Lower leg skin (tissue), 4 donors: ENCODE measurements around the gene SLCO6A1. TPM values are rescaled to one million over a fixed set of nuclear protein-coding genes. Genes with fewer than 3 reads are reported as not detected.

Experiments used
- DNase-seq, 2 donors: peaks; one replicate each; pipeline ENCODE4 v3.0.0-alpha.2; 2019; ENCODE audit warnings: low spot score in 2 of 2
- H3K4me3 ChIP-seq: fragments of 200-600 bp; sonication (generic); 2 replicates; pipeline ENCODE4 v1.5.1; 2017; ENCODE audit warnings: mild to moderate bottlenecking, low read depth; ENCODE audit not compliant: poor library complexity, severe bottlenecking
- CTCF ChIP-seq, 3 donors: fragments of 450-650 bp; IDR thresholded peaks; one replicate each; pipeline ENCODE4 v1.5.1; 2016; ENCODE audit warnings: antibody characterized with exemption in 3 of 3, mild to moderate bottlenecking in 3 of 3, moderate library complexity in 2 of 3
- WGBS, 2 donors: methylation state at CpG; one replicate each; pipeline ENCODE4 v1.1.5; 2018; 5-methylcytosine and 5-hydroxymethylcytosine counted together
- intact Hi-C: fragments of 100-400 bp; cut with DNase I; formaldehyde crosslinking; loops from one replicate; pipeline ENCODE4 v1.15.0; 2023; ENCODE audit warnings: low total_unique reads
- total RNA-seq, 4 donors: library from RNA; depleted of rRNA; stranded (reverse); fragments of >200 nt; gene quantifications; one replicate each; pipeline ENCODE4 v1.1.0, GENCODE V29; 2016

The SLCO6A1 gene
- total RNA-seq, 4 donors from 2014 or later: not detected

GRCh38 chr5:102324714-102325113 lies 174.1 kb downstream of the SLCO6A1 start:
- intact Hi-C loops: no loop called here
- no peak for DNase-seq
- 46 to 52% methylated on average over 2 of the region's 2 CpGs for WGBS, 2 donors
- H3K4me3 ChIP-seq: no peak overlapping the region
- TF ChIP-seq CTCF (IDR thresholded peaks at IDR 0.05): no peak

Other genes starting within 250 kb of the SLCO6A1 start
- gene SLCO4C1, start 202.7 kb downstream of the SLCO6A1 start, total RNA-seq: 1 to 10 TPM in 2 of 4 donors, under 1 TPM in 2; 0.30 to 1.3 (median 0.94) TPM